Right ventricle myocardium inferior (tissue), 1 donor: ENCODE data around the gene ZNF580. TPM values are rescaled to one million over a fixed set of nuclear protein-coding genes. Genes with fewer than 3 reads are reported as not detected.

Experiments
- total RNA-seq: library from RNA; stranded (reverse); fragmentation: NEBNext Ultra II Directional; extraction: Animal tissue kit (Norgen Biotek cat#: 25700); gene quantifications from one replicate; pipeline ENCODE4 v1.2.1, GENCODE V29; 2021
- donor health status: DM: no; HTN: yes; CAD: no; lungs with severe emphysema.

The ZNF580 gene
- total RNA-seq, 1 donor from 2014 or later = 13.2 TPM

Other genes starting within 250 kb of the ZNF580 start
- 31.2 TPM for gene UBE2S, start 233.2 kb upstream of the ZNF580 start, total RNA-seq
- gene SHISA7, start 197.7 kb upstream of the ZNF580 start, total RNA-seq = not detected
- gene ISOC2, start 179.4 kb upstream of the ZNF580 start, total RNA-seq = 55.2 TPM
- gene C19orf85, start 176.3 kb upstream of the ZNF580 start, total RNA-seq = not detected
- gene ZNF628, start 164.4 kb upstream of the ZNF580 start, total RNA-seq = 5.7 TPM
- 5.6 TPM for gene NAT14, start 155.8 kb upstream of the ZNF580 start, total RNA-seq
- 3.4 TPM for gene SSC5D, start 152.6 kb upstream of the ZNF580 start, total RNA-seq
- gene SBK2, start 103.9 kb upstream of the ZNF580 start, total RNA-seq = 12.7 TPM
- 17.6 TPM for gene SBK3, start 95.5 kb upstream of the ZNF580 start, total RNA-seq
- gene ZNF579, start 60.2 kb upstream of the ZNF580 start, total RNA-seq = 13.1 TPM
- gene FIZ1, start 41.5 kb upstream of the ZNF580 start, total RNA-seq = 14.8 TPM
- 16.9 TPM for gene ZNF524, start 40.7 kb upstream of the ZNF580 start, total RNA-seq
- 16.9 TPM for gene ZNF865, start 35.4 kb upstream of the ZNF580 start, total RNA-seq
- 11.1 TPM for gene ZNF784, start 16.4 kb upstream of the ZNF580 start, total RNA-seq
- 7.4 TPM for gene ZNF581, start 2.6 kb downstream of the ZNF580 start, total RNA-seq
- 17.4 TPM for gene CCDC106, start 7.2 kb downstream of the ZNF580 start, total RNA-seq
- 74.5 TPM for gene U2AF2, start 14.0 kb downstream of the ZNF580 start, total RNA-seq
- gene EPN1, start 34.2 kb downstream of the ZNF580 start, total RNA-seq = 213 TPM
- not detected for gene NLRP9, start 97.4 kb downstream of the ZNF580 start, total RNA-seq
- not detected for gene RFPL4A, start 118.1 kb downstream of the ZNF580 start, total RNA-seq
- gene RFPL4AL1, start 128.1 kb downstream of the ZNF580 start, total RNA-seq = not detected
- gene NLRP11, start 191.0 kb downstream of the ZNF580 start, total RNA-seq = not detected
- not detected for gene NLRP4, start 195.5 kb downstream of the ZNF580 start, total RNA-seq